ENCODE results near the gene P2RY12. TPM values are rescaled to one million over a fixed set of nuclear protein-coding genes. Genes with fewer than 3 reads are reported as not detected.

P2RY12 gene
- not detected in 2 replicates for total RNA-seq

GRCh38 chr3:151384741-151385174 lies at the start of gene P2RY12:
TSS of gene P2RY12 (minus strand) at chr3:151384753. CDS start at chr3:151338845, 45,908 bp downstream.

GRCh38 chr3:151329363-151329762 lies 55.2 kb downstream of the P2RY12 start, which contains the start of gene P2RY13:
TSS of gene P2RY13 (minus strand) at chr3:151329549. CDS start at chr3:151329528, 21 bp downstream.

GRCh38 chr3:151316267-151316991 lies 68.1 kb downstream of the P2RY12 start, which contains the start of gene GPR87:
TSS of gene GPR87 (minus strand) at chr3:151316820. CDS start at chr3:151300100, 16,720 bp downstream.

Other genes starting within 250 kb of the P2RY12 start
- gene GPR171, start 181.5 kb downstream of the P2RY12 start, total RNA-seq: not detected in 2 replicates
- not detected in 2 replicates for gene P2RY14, start 106.2 kb downstream of the P2RY12 start, total RNA-seq
- not detected in 2 replicates for gene GPR87, start 67.9 kb downstream of the P2RY12 start, total RNA-seq
- gene P2RY13, start 55.2 kb downstream of the P2RY12 start, total RNA-seq: not detected in 2 replicates
- gene IGSF10, start 76.3 kb upstream of the P2RY12 start, total RNA-seq: under 0.01 TPM in 1 of 2 replicates, not detected in the other